B cell (primary cell): ENCODE results near the gene ATXN7. TPM values are rescaled to one million over a fixed set of nuclear protein-coding genes. Genes with fewer than 3 reads are reported as not detected.

ENCODE experiments used
- ATAC-seq: fragments of 200-7000 bp; cut with Tn5 transposase; one replicate; pipeline ENCODE4 v1.10.0; 2021; ENCODE audit warnings: low read depth, mild to moderate bottlenecking, moderate number of reproducible peaks, moderate library complexity
- CTCF ChIA-PET: fragments of 350-600 bp; sonication (Branson Sonifier 250); formaldehyde crosslinking; loops from one replicate; lab custom pipeline; 2021; ENCODE audit warnings: antibody characterized with exemption, inconsistent platforms; lab: Charles Lee
- POLR2A ChIA-PET: fragments of 350-600 bp; sonication (Branson Sonifier 250); formaldehyde crosslinking; loops from one replicate; lab custom pipeline; 2021; ENCODE audit warnings: antibody characterized with exemption; lab: Charles Lee
- DNase-seq: peaks from one replicate; pipeline ENCODE4 v3.0.0; 2013
- H2AFZ ChIP-seq: 2 replicates; pipeline ENCODE4 v1.6.1; 2012; ENCODE audit warnings: mild to moderate bottlenecking, low read depth, low read length; ENCODE audit not compliant: insufficient read depth, poor library complexity, severe bottlenecking
- H3K27ac ChIP-seq, 2 donors: 1 replicate in 1 of 2; 2 replicates in 1 of 2; pipeline ENCODE4 v1.5.1; 2012 to 2013; ENCODE audit warnings: low read length in 2 of 2, mild to moderate bottlenecking in 2 of 2, moderate library complexity in 1 of 2
- H3K27me3 ChIP-seq, 4 experiments: fragments of 200-600 bp in 1 of 4; sonication (generic) in 1 of 4; replicated peaks in 1 of 4; 1 replicate in 2 of 4; 2 replicates in 2 of 4; pipeline versions ENCODE4 v1.6.1 to v1.7.0; 2013 to 2016; ENCODE audit warnings: low read length in 3 of 4, mild to moderate bottlenecking in 2 of 4, mixed read lengths in 1 of 4, moderate library complexity in 1 of 4; ENCODE audit not compliant: insufficient read depth in 4 of 4, control insufficient read depth in 3 of 4; ENCODE audit errors: control extremely low read depth in 1 of 4
- H3K36me3 ChIP-seq, 2 experiments: replicated peaks in 1 of 2; 1 replicate in 1 of 2; 2 replicates in 1 of 2; pipeline versions ENCODE4 v1.6.1 to v1.7.1; 2013; ENCODE audit warnings: low read length in 1 of 2; ENCODE audit not compliant: insufficient read depth in 2 of 2, control insufficient read depth in 1 of 2; ENCODE audit errors: control extremely low read depth in 1 of 2, extremely low read depth in 1 of 2
- H3K4me1 ChIP-seq, 2 donors: fragments of 200-600 bp in 1 of 2; sonication (generic) in 1 of 2; 1 replicate in 1 of 2; 2 replicates in 1 of 2; pipeline versions ENCODE4 v1.5.1 to v1.6.1; 2013 to 2017; ENCODE audit warnings: low read length in 2 of 2; ENCODE audit not compliant: control insufficient read depth in 2 of 2, insufficient read depth in 2 of 2
- H3K4me2 ChIP-seq: replicated peaks from 2 replicates; pipeline ENCODE3; 2012; ENCODE audit warnings: mild to moderate bottlenecking, low read depth, low read length; ENCODE audit not compliant: poor library complexity, severe bottlenecking
- H3K4me3 ChIP-seq, 5 experiments: fragments of 200-600 bp in 1 of 5; sonication (generic) in 1 of 5; 1 replicate in 3 of 5; 2 replicates in 2 of 5; pipeline versions ENCODE4 v1.5.1 to v1.7.0; 2011 to 2016; ENCODE audit warnings: low read length in 4 of 5, mild to moderate bottlenecking in 4 of 5, low read depth in 2 of 5, control low read depth in 1 of 5, moderate library complexity in 1 of 5; ENCODE audit not compliant: insufficient read depth in 1 of 5; ENCODE audit errors: control extremely low read depth in 1 of 5, extremely low read depth in 1 of 5
- H3K79me2 ChIP-seq: fragments of 200-600 bp; sonication (generic); one replicate; pipeline ENCODE4 v1.6.0; 2016; ENCODE audit warnings: low read length; ENCODE audit not compliant: control insufficient read depth, insufficient read depth
- H3K9ac ChIP-seq: fragments of 200-600 bp; sonication (generic); 2 replicates; pipeline ENCODE4 v1.6.1; 2017; ENCODE audit warnings: mild to moderate bottlenecking, low read length, moderate library complexity
- H3K9me3 ChIP-seq, 3 donors: one replicate each; pipeline versions ENCODE4 v1.6.1 to v1.7.1; 2013; ENCODE audit warnings: low read length in 2 of 3; ENCODE audit not compliant: control insufficient read depth in 2 of 3, insufficient read depth in 1 of 3; ENCODE audit errors: control extremely low read depth in 1 of 3
- H4K20me1 ChIP-seq: 2 replicates; pipeline ENCODE4 v1.6.0; 2012; ENCODE audit warnings: mild to moderate bottlenecking, low read length; ENCODE audit not compliant: insufficient read depth, control insufficient read depth, poor library complexity, severe bottlenecking
- H3K27ac Mint-ChIP-seq: one replicate; pipeline ENCODE4 v1.8.0; 2021; ENCODE audit warnings: mixed read lengths
- H3K27me3 Mint-ChIP-seq: one replicate; pipeline ENCODE4 v1.8.0; 2021; ENCODE audit warnings: mixed read lengths
- H3K4me1 Mint-ChIP-seq: one replicate; pipeline ENCODE4 v1.8.0; 2021; ENCODE audit warnings: mixed read lengths
- H3K4me3 Mint-ChIP-seq: one replicate; pipeline ENCODE4 v1.8.0; 2021; ENCODE audit warnings: mixed read lengths
- H3K9me3 Mint-ChIP-seq: one replicate; pipeline ENCODE4 v1.8.0; 2022; ENCODE audit warnings: mixed read lengths; ENCODE audit not compliant: insufficient read depth
- CTCF ChIP-seq: fragments of 200-600 bp; IDR thresholded peaks from one replicate; pipeline ENCODE4 v1.8.0; 2022; ENCODE audit warnings: antibody characterized with exemption, mild to moderate bottlenecking
- EZH2 ChIP-seq: IDR thresholded peaks from 2 replicates; pipeline ENCODE4 v1.6.1; 2012; ENCODE audit warnings: borderline replicate concordance, low read depth, mild to moderate bottlenecking, moderate library complexity, low read length; ENCODE audit not compliant: insufficient read depth, poor library complexity, severe bottlenecking
- WGBS: methylation state at CpG from one replicate; pipeline ENCODE4 v1.1.5; 2013; ENCODE audit warnings: missing lambda C conversion rate; ENCODE audit not compliant: insufficient coverage; 5-methylcytosine and 5-hydroxymethylcytosine counted together
- intact Hi-C: fragments of 100-400 bp; cut with micrococcal nuclease; formaldehyde crosslinking; loops from one replicate; pipeline ENCODE4 v1.10.0; 2022
- polyA plus RNA-seq: library from polyadenylated mRNA; depleted of rRNA; stranded (reverse); fragments of >200 nt; gene quantifications from 2 replicates; pipeline ENCODE4 v1.2.3, GENCODE V29; 2012
- total RNA-seq, 2 donors: library from RNA; stranded (reverse); fragments of 120-200 nt in 1 of 2; gene quantifications; 1 replicate in 1 of 2; 2 replicates in 1 of 2; pipeline versions ENCODE4 v1.2.3 to v1.2.4, GENCODE V29; 2013 to 2022

ATXN7 gene
- total and polyA plus RNA-seq, 2 donors (not counting 1 experiment from before 2014, with no cell fraction given): 18.1 to 74.3 TPM

GRCh38 chr3:63875510-63875909 is 11.8 kb downstream of the ATXN7 start:
- no peak overlapping the region for H3K27ac Mint-ChIP-seq

GRCh38 chr3:63876260-63876659 is 12.6 kb downstream of the ATXN7 start:
- H3K9ac ChIP-seq: no peak overlapping the region
- ATAC-seq (no peak), DNase-seq (no peak)
- TF ChIP-seq EZH2 (no peak), CTCF (no peak)
- Mint-ChIP-seq H3K9me3 (no peaks in the 10 kb centered on the region), H3K27ac (no peak overlapping the region), H3K27me3 (no peaks in the 10 kb centered on the region), H3K4me1 (peaks cover 65% of the 10 kb centered on the region), H3K4me3 (no peak overlapping the region)
- peaks cover 82% of the 10 kb centered on the region for H4K20me1 ChIP-seq
- ChIA-PET CTCF (interaction anchor here (0.9 to 2.2 kb wide), 3 partner anchors 11 to 58 kb away, joined by 3 to 11 read pairs (median 5); no protein-coding TSS in a partner anchor), POLR2A (no interaction called here)
- peaks cover 14 to 18% of the 10 kb centered on the region in 2 donors for H3K4me1 ChIP-seq
- no peak overlapping the region for H3K4me2 ChIP-seq
- H3K4me3 ChIP-seq: no peak overlapping the region
- intact Hi-C loops: no loop called here
- no peaks in the 10 kb centered on the region for H3K9me3 ChIP-seq
- peaks cover 100% of the 10 kb centered on the region for H3K79me2 ChIP-seq
- H3K27me3 ChIP-seq: no peaks in the 10 kb centered on the region
- H2AFZ ChIP-seq: no peak overlapping the region
- no peaks in the 10 kb centered on the region for H3K36me3 ChIP-seq
- H3K27ac ChIP-seq: no peak overlapping the region
- no CpG with 5 or more reads among the region's 3 CpGs for WGBS

More at GRCh38 chr3:63875510-63875909, 11.8 kb downstream of the ATXN7 start:
- H3K4me3 ChIP-seq: no peak overlapping the region
- no peak overlapping the region for H2AFZ ChIP-seq
- H3K27me3 Mint-ChIP-seq: no peaks in the 10 kb centered on the region
- H3K9me3 Mint-ChIP-seq: no peaks in the 10 kb centered on the region
- DNase-seq (no peak), ATAC-seq (no peak)
- H3K9me3 ChIP-seq: no peaks in the 10 kb centered on the region
- ChIA-PET POLR2A (no interaction called here), CTCF (interaction anchor here (2.2 kb wide), 1 partner anchor 58 kb away, joined by 11 read pairs; no protein-coding TSS in a partner anchor)
- H3K4me3 Mint-ChIP-seq: no peak overlapping the region
- H3K9ac ChIP-seq: no peak overlapping the region
- H3K36me3 ChIP-seq: no peaks in the 10 kb centered on the region
- H3K4me1 Mint-ChIP-seq: peaks cover 63% of the 10 kb centered on the region
- peaks cover 100% of the 10 kb centered on the region for H3K79me2 ChIP-seq
- peaks cover 18 to 19% of the 10 kb centered on the region in 2 donors for H3K4me1 ChIP-seq
- no peaks in the 10 kb centered on the region for H3K27me3 ChIP-seq
- intact Hi-C loops: no loop called here
- no CpG with 5 or more reads among the region's 2 CpGs for WGBS
- no peak for TF ChIP-seq EZH2
- TF ChIP-seq CTCF: no peak
- no peak overlapping the region for H3K27ac ChIP-seq
- no peak overlapping the region for H3K4me2 ChIP-seq
- H4K20me1 ChIP-seq: peaks cover 81% of the 10 kb centered on the region
